Measurements from ENCODE around the gene SLIT3. TPM values are rescaled to one million over a fixed set of nuclear protein-coding genes. Genes with fewer than 3 reads are reported as not detected.

SLIT3 gene
- total and polyA plus RNA-seq, 10 of the 15 experiments (the other 5 are each of a cell fraction or from before 2014, with no cell fraction given), result 0.05 TPM; not detected in 9

DNA sequence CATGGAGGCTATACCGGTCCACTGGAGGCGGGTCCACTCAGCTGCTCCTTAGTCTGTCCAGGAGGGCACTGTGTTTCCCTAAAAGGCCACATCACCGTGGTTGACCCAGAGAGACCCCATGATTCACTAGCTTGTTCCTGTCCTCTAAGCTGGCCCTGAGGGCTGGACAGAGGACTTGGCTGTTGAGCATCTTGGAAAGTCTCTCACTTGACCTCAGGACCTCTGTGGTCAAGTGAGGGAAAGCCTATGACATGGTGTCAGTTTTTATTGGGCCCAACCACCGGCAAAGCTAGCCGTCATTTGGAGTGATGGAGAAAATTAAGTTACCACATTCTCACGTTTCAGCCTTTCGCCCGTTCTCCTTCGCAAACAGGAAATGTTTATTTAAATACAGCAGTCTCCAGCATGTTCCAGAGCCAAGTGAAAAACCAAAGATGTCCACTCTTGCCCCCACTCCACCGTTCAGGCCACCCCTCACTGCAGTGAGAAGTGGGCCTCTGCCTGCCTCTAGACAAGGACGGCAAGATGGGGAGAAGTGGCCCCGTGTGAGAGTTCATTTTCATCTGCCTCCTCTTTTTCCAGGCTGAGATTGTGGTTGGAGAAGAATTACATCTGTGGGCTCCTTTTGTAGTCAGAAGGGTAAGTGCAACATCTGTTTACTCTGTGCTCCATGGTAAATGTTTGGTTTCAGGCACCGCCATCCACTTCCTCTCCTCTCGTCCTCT is 4.4 kb downstream of the SLIT3 start (continued):
- TF ChIP-seq, protein P1, sequence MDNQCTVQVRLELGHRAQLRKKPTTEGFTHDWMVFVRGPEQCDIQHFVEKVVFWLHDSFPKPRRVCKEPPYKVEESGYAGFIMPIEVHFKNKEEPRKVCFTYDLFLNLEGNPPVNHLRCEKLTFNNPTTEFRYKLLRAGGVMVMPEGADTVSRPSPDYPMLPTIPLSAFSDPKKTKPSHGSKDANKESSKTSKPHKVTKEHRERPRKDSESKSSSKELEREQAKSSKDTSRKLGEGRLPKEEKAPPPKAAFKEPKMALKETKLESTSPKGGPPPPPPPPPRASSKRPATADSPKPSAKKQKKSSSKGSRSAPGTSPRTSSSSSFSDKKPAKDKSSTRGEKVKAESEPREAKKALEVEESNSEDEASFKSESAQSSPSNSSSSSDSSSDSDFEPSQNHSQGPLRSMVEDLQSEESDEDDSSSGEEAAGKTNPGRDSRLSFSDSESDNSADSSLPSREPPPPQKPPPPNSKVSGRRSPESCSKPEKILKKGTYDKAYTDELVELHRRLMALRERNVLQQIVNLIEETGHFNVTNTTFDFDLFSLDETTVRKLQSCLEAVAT (IDR thresholded peaks at IDR 0.05), result no peak
- no peak for TF ChIP-seq ASH2L (IDR thresholded peaks at IDR 0.05; ENCODE audit: borderline replicate concordance, low read depth)

- Histone ChIP-seq H2AFZ (ENCODE audit: control insufficient read depth, low read depth, low read length) (no peak overlapping the region), H3K79me2 (ENCODE audit: control insufficient read depth, insufficient read depth, low read length) (no peaks in the 10 kb centered on the region), H3K4me3 (no peak overlapping the region), H3K9ac (ENCODE audit: control insufficient read depth, insufficient read depth, low read length) (no peak overlapping the region), H3K27me3 (replicated peaks in 1 of 2; ENCODE audit: control insufficient read depth in 2 of 2, insufficient read depth in 2 of 2, low read length in 1 of 2) (no peaks in the 10 kb centered on the region; a peak in 1 of 4 replicates), H3K36me3 (ENCODE audit: control insufficient read depth in 2 of 2, insufficient read depth in 2 of 2, low read length in 1 of 2) (no peaks in the 10 kb centered on the region), H3K9me3 (replicated peaks; ENCODE audit: control insufficient read depth, insufficient read depth, low read length) (no peaks in the 10 kb centered on the region), H4K20me1 (ENCODE audit: control insufficient read depth, insufficient read depth) (no peaks in the 10 kb centered on the region; the same call in 1 of the 2 replicates), H3K4me1 (ENCODE audit: control insufficient read depth, insufficient read depth, low read length) (no peaks in the 10 kb centered on the region), H3K4me2 (ENCODE audit: control insufficient read depth, insufficient read depth) (no peak overlapping the region), H3K27ac (ENCODE audit: control insufficient read depth, insufficient read depth) (no peak overlapping the region)
- DNase-seq (ENCODE audit: low read depth, low spot score), result no peak
- ATAC-seq, result no peak
- WGBS (ENCODE audit: insufficient coverage, insufficient replicate concordance, low lambda C conversion rate, missing lambda C conversion rate), result 32% methylated on average over 8 of the region's 8 CpGs
- intact Hi-C loops (cut with micrococcal nuclease; ENCODE audit: unreplicated experiment) (no loop called here), in situ Hi-C loops (cut with MboI) (no loop called here)
- ChIA-PET RAD21 (ENCODE audit: unreplicated experiment) (no interaction called here), CTCF (no interaction called here), POLR2A (no interaction called here), SMC1A (ENCODE audit: uncharacterized antibody, unreplicated experiment) (no interaction called here)
- BruUV-seq (replicated peaks), result no TSS peak
- FAIRE-seq, result no peak
- TF ChIP-seq HDAC2 (IDR thresholded peaks at IDR 0.05) (no peak), ZNF384 (IDR thresholded peaks at IDR 0.05; ENCODE audit: borderline replicate concordance, low read depth, low read length) (no peak), SMC3 (IDR thresholded peaks at IDR 0.05; ENCODE audit: borderline replicate concordance, low read length) (no peak), SREBF2 (IDR thresholded peaks at IDR 0.05; ENCODE audit: low read length) (no peak), EED (IDR thresholded peaks at IDR 0.05; ENCODE audit: low read depth) (no peak), NRF1 (conservative IDR thresholded peaks at IDR 0.05; ENCODE audit: low read depth, low read length) (no peak), POLR2AphosphoS2 (IDR thresholded peaks at IDR 0.05; ENCODE audit: low read depth, low read length) (no peak), KLF5 (IDR thresholded peaks at IDR 0.05; ENCODE audit: partially characterized antibody) (no peak), MYC (IDR thresholded peaks at IDR 0.05; ENCODE audit: insufficient read depth, insufficient read length, insufficient replicate concordance, low read length, severe bottlenecking) (no peak), SUZ12 (IDR thresholded peaks at IDR 0.05; ENCODE audit: unreplicated experiment) (no peak), PAX8 (IDR thresholded peaks at IDR 0.05) (no peak), MEF2A (IDR thresholded peaks at IDR 0.05; ENCODE audit: insufficient read depth, low read depth, low read length) (no peak)
- TF ChIP-seq, protein P2, sequence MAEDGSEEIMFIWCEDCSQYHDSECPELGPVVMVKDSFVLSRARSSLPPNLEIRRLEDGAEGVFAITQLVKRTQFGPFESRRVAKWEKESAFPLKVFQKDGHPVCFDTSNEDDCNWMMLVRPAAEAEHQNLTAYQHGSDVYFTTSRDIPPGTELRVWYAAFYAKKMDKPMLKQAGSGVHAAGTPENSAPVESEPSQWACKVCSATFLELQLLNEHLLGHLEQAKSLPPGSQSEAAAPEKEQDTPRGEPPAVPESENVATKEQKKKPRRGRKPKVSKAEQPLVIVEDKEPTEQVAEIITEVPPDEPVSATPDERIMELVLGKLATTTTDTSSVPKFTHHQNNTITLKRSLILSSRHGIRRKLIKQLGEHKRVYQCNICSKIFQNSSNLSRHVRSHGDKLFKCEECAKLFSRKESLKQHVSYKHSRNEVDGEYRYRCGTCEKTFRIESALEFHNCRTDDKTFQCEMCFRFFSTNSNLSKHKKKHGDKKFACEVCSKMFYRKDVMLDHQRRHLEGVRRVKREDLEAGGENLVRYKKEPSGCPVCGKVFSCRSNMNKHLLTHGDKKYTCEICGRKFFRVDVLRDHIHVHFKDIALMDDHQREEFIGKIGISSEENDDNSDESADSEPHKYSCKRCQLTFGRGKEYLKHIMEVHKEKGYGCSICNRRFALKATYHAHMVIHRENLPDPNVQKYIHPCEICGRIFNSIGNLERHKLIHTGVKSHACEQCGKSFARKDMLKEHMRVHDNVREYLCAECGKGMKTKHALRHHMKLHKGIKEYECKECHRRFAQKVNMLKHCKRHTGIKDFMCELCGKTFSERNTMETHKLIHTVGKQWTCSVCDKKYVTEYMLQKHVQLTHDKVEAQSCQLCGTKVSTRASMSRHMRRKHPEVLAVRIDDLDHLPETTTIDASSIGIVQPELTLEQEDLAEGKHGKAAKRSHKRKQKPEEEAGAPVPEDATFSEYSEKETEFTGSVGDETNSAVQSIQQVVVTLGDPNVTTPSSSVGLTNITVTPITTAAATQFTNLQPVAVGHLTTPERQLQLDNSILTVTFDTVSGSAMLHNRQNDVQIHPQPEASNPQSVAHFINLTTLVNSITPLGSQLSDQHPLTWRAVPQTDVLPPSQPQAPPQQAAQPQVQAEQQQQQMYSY (CRISPR knock-in tag; IDR thresholded peaks at IDR 0.05), result no peak
Measured at GRCh38 chr5:169295306-169295705, 5.6 kb downstream of the SLIT3 start.
